Smooth muscle cell (in vitro differentiated cells): ENCODE data around the gene PLA2G6. TPM values are rescaled to one million over a fixed set of nuclear protein-coding genes. Genes with fewer than 3 reads are reported as not detected.

ENCODE experiments used
- DNase-seq: peaks from one replicate; lab custom pipeline; 2025; ENCODE audit not compliant: unreplicated experiment; lab: John Stamatoyannopoulos, UW
- H2AFZ ChIP-seq: fragments of 200-600 bp; sonication (generic); 2 replicates; pipeline ENCODE4 v1.6.0; 2016; ENCODE audit warnings: antibody characterized with exemption, low read depth, mild to moderate bottlenecking
- H3F3A ChIP-seq: fragments of 200-600 bp; sonication (generic); 2 replicates; pipeline ENCODE4 v1.6.0; 2017; ENCODE audit warnings: antibody characterized with exemption, low read depth
- H3K27ac ChIP-seq: fragments of 200-600 bp; sonication (generic); 2 replicates; pipeline ENCODE4 v1.5.1; 2016; ENCODE audit warnings: low read depth, mild to moderate bottlenecking
- H3K27me3 ChIP-seq: fragments of 200-600 bp; sonication (generic); 2 replicates; pipeline ENCODE4 v1.6.1; 2016; ENCODE audit warnings: low read depth, mild to moderate bottlenecking
- H3K36me3 ChIP-seq: fragments of 200-600 bp; sonication (generic); 2 replicates; pipeline ENCODE4 v1.5.1; 2016; ENCODE audit warnings: low read depth
- H3K4me1 ChIP-seq: fragments of 200-600 bp; sonication (generic); 2 replicates; pipeline ENCODE4 v1.5.1; 2016; ENCODE audit warnings: low read depth
- H3K4me2 ChIP-seq: fragments of 200-600 bp; sonication (generic); 2 replicates; pipeline ENCODE4 v1.6.0; 2016; ENCODE audit warnings: mild to moderate bottlenecking
- H3K4me3 ChIP-seq: fragments of 200-600 bp; sonication (generic); 2 replicates; pipeline ENCODE4 v1.5.1; 2016; ENCODE audit warnings: mild to moderate bottlenecking
- H3K79me2 ChIP-seq: fragments of 200-600 bp; sonication (generic); 2 replicates; pipeline ENCODE4 v1.6.0; 2016; ENCODE audit warnings: low read depth, mild to moderate bottlenecking
- H3K9ac ChIP-seq: fragments of 200-600 bp; sonication (generic); 2 replicates; pipeline ENCODE4 v1.6.0; 2016; ENCODE audit warnings: low read depth
- H3K9me3 ChIP-seq: fragments of 200-600 bp; sonication (generic); replicated peaks from 2 replicates; pipeline ENCODE4 v1.5.1; 2016; ENCODE audit warnings: low read depth
- H4K20me1 ChIP-seq: fragments of 200-600 bp; sonication (generic); 2 replicates; pipeline ENCODE4 v1.6.0; 2016; ENCODE audit warnings: low read depth
- WGBS: methylation state at CpG from one replicate; pipeline ENCODE4 v1.1.7; 2016; ENCODE audit warnings: low lambda C conversion rate; 5-methylcytosine and 5-hydroxymethylcytosine counted together
- polyA plus RNA-seq: library from polyadenylated mRNA; unstranded; fragments of >200 nt; fragmentation: Nextera tagmentation; extraction: Ambion mirVana; gene quantifications from 2 replicates; pipeline ENCODE4 v1.2.1, GENCODE V29; 2016
- total RNA-seq: library from RNA; depleted of rRNA; stranded (reverse); fragments of >200 nt; gene quantifications from 2 replicates; pipeline ENCODE4 v1.2.3, GENCODE V29; 2014
- TF ChIP-seq, protein P1 (sequence below): fragments of 200-600 bp; sonication (generic); IDR thresholded peaks from 2 replicates; pipeline ENCODE4 v1.5.1; 2017; ENCODE audit warnings: borderline replicate concordance, mild to moderate bottlenecking, antibody characterized with exemption; ENCODE audit not compliant: insufficient read depth, poor library complexity, severe bottlenecking

Gene PLA2G6
- total and polyA plus RNA-seq, 2 experiments from 2014 or later = 6.1 to 8.9 TPM

DNA sequence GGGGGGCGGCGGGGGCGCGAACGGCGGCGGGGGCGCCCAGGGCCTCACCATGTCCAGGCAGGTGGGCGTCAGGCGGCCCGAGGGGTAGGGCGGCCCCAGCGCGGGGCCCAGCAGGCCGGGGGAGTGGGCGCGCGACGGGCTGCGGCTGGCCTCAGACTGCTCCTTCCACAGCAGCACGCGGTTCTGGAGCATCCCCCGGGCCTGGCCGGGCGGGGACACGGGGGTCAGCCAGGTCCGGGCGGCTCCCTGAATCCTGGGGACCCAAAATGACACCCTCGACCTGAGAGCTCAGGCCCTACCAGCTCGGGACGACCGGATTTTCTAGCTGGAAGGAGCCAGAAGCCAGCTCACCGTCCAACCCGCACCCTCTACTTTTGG lies 92.2 kb downstream of the PLA2G6 start:
- Histone ChIP-seq H3F3A (no peaks in the 10 kb centered on the region), H3K4me2 (peak overlapping the region; percentile 74), H3K27me3 (no peaks in the 10 kb centered on the region), H3K36me3 (no peaks in the 10 kb centered on the region), H3K9me3 (no peaks in the 10 kb centered on the region), H4K20me1 (no peaks in the 10 kb centered on the region), H3K27ac (no peak overlapping the region), H3K4me3 (no peak overlapping the region), H2AFZ (no peak overlapping the region), H3K79me2 (no peaks in the 10 kb centered on the region), H3K4me1 (peaks cover 7% of the 10 kb centered on the region), H3K9ac (no peak overlapping the region)
- no peak for DNase-seq
- TF ChIP-seq, protein P1, sequence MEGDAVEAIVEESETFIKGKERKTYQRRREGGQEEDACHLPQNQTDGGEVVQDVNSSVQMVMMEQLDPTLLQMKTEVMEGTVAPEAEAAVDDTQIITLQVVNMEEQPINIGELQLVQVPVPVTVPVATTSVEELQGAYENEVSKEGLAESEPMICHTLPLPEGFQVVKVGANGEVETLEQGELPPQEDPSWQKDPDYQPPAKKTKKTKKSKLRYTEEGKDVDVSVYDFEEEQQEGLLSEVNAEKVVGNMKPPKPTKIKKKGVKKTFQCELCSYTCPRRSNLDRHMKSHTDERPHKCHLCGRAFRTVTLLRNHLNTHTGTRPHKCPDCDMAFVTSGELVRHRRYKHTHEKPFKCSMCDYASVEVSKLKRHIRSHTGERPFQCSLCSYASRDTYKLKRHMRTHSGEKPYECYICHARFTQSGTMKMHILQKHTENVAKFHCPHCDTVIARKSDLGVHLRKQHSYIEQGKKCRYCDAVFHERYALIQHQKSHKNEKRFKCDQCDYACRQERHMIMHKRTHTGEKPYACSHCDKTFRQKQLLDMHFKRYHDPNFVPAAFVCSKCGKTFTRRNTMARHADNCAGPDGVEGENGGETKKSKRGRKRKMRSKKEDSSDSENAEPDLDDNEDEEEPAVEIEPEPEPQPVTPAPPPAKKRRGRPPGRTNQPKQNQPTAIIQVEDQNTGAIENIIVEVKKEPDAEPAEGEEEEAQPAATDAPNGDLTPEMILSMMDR = no peak
- WGBS = 56% methylated on average over 18 of the region's 34 CpGs

DNA sequence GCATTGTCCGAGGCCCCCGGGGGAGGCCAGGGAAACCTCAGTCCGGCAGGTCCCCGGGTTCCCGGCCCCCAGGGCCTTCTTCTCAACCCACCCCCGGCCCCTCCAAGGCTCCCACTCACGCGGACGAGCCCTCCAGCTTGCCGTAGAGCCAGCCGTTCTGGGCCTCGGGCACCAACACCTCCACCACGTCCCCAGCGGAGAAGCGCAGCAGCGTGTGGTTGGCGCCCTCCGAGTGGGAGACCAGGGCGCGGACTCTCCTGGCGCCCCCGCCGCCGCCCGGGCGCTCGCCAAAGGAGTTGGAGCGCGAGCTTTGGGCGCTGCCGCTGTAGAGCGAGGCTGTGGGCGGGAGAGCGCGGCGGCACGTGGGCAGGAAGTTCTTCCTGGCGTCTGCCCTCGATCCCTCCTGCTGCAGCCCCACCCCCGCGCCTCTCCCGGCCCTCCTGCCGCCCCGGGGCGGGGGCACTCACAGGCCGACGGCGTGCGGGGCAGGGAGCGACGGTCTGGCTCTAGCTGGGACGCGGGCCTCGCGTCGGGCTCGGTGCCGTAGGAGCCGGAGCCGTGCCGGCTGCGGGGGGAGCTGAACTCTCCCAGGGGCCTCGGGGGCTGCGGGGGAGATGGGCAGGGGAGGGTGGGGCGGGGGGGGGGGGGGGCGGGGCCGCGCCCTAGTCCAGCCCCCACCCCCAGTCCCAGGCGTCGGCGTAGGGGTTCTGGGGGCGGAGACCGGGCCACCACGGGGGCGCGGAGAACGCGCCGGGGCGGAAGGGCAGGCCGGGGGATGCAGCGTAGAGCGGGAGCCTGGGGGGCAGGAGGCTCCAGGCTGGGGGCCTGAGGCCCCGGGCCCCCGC lies 92.8 kb downstream of the PLA2G6 start:
- Histone ChIP-seq H3K9ac (no peak overlapping the region), H4K20me1 (no peaks in the 10 kb centered on the region), H3K4me2 (peak overlapping the region; percentile 74), H3K36me3 (no peaks in the 10 kb centered on the region), H3K4me3 (peak overlapping the region; percentile 10), H3K9me3 (no peaks in the 10 kb centered on the region), H2AFZ (no peak overlapping the region), H3F3A (no peaks in the 10 kb centered on the region), H3K4me1 (peaks cover 12% of the 10 kb centered on the region), H3K27me3 (no peaks in the 10 kb centered on the region), H3K79me2 (no peaks in the 10 kb centered on the region), H3K27ac (no peak overlapping the region)
- no peak for DNase-seq
- 39% methylated on average over 33 of the region's 85 CpGs for WGBS
- TF ChIP-seq, protein P1 = no peak

DNA sequence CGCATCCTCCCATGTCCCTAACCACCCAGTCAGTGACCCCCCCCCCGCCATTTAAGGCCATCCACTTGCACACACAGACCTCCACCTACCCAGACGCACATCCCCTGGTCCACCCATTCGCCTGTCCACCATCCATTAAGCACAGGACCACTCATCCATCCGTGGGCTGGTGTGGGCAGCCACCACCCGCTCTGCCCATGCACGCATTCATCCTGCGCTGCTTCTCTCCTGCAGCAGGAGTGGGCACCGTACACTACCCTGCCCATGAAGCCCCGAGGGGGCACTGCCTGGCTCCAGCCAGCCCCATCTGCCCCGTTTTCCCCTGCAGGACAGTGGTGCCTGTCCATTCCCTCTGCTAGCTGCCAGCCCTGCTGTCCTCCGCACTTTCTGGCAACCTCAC lies 93.8 kb downstream of the PLA2G6 start:
- H3K4me3 ChIP-seq = no peak overlapping the region
- no peak overlapping the region for H3K9ac ChIP-seq
- DNase-seq = no peak
- H3K4me1 ChIP-seq = peaks cover 18% of the 10 kb centered on the region
- no peaks in the 10 kb centered on the region for H3K27me3 ChIP-seq
- H3K36me3 ChIP-seq = no peaks in the 10 kb centered on the region
- H3K79me2 ChIP-seq = no peaks in the 10 kb centered on the region
- no peak overlapping the region for H2AFZ ChIP-seq
- H3K27ac ChIP-seq = no peak overlapping the region
- H3K9me3 ChIP-seq = no peaks in the 10 kb centered on the region
- WGBS = 93% methylated on average over 10 of the region's 12 CpGs
- TF ChIP-seq, protein P1 = no peak
- no peaks in the 10 kb centered on the region for H3F3A ChIP-seq
- H3K4me2 ChIP-seq = no peak overlapping the region
- H4K20me1 ChIP-seq = no peaks in the 10 kb centered on the region

DNA sequence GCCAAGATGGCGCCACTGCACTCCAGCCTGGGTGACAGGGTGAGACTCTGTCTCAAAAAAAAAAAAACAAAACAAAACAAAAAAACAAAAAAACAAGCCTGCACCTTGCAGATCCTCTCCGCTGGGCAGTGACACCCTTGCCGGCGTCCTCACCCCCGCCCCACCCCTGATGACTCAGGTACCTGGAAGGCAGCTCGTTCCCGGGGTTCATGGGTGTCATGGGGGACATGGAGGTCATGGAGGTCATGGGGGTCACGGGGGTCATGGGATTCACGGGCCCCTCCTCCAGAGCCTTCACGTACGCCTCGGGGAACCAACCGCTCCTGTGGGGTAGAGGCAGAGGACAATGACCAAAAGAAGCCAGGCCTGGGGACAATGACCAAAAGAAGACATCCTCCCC lies 94.7 kb downstream of the PLA2G6 start:
- 95% methylated on average over 13 of the region's 13 CpGs for WGBS
- Histone ChIP-seq H3K27me3 (no peaks in the 10 kb centered on the region), H3K79me2 (no peaks in the 10 kb centered on the region), H3K4me2 (no peak overlapping the region), H2AFZ (no peak overlapping the region), H4K20me1 (no peaks in the 10 kb centered on the region), H3F3A (no peaks in the 10 kb centered on the region), H3K9ac (no peak overlapping the region), H3K4me1 (peaks cover 18% of the 10 kb centered on the region), H3K9me3 (no peaks in the 10 kb centered on the region), H3K4me3 (no peak overlapping the region), H3K27ac (no peak overlapping the region), H3K36me3 (no peaks in the 10 kb centered on the region)
- DNase-seq = no peak
- TF ChIP-seq, protein P1 = no peak
